Coronary artery (tissue), 2 donors: ENCODE measurements around the gene AQP12B.

Experiments used
- DNase-seq: peaks from one replicate; pipeline ENCODE4 v3.0.0-alpha.2; 2017; ENCODE audit warnings: low spot score
- H3K27ac ChIP-seq, 2 donors: fragments of 200-600 bp; sonication (generic); one replicate each; pipeline ENCODE4 v1.5.1; 2016 to 2019
- H3K4me3 ChIP-seq: fragments of 200-600 bp; sonication (generic); 2 replicates; pipeline ENCODE4 v1.5.1; 2016; ENCODE audit warnings: mild to moderate bottlenecking, moderate library complexity
- TF ChIP-seq, protein P1 (sequence below): fragments of 200-600 bp; sonication (generic); IDR thresholded peaks from one replicate; pipeline ENCODE4 v1.5.1; 2019; ENCODE audit warnings: antibody characterized with exemption

Gene AQP12B

GRCh38 chr2:240711701-240712100 is 29.0 kb upstream of the AQP12B start:
- TF ChIP-seq, protein P1, sequence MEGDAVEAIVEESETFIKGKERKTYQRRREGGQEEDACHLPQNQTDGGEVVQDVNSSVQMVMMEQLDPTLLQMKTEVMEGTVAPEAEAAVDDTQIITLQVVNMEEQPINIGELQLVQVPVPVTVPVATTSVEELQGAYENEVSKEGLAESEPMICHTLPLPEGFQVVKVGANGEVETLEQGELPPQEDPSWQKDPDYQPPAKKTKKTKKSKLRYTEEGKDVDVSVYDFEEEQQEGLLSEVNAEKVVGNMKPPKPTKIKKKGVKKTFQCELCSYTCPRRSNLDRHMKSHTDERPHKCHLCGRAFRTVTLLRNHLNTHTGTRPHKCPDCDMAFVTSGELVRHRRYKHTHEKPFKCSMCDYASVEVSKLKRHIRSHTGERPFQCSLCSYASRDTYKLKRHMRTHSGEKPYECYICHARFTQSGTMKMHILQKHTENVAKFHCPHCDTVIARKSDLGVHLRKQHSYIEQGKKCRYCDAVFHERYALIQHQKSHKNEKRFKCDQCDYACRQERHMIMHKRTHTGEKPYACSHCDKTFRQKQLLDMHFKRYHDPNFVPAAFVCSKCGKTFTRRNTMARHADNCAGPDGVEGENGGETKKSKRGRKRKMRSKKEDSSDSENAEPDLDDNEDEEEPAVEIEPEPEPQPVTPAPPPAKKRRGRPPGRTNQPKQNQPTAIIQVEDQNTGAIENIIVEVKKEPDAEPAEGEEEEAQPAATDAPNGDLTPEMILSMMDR, result no peak
- DNase-seq, result no peak
- H3K27ac ChIP-seq, result no peak overlapping the region
- no peak overlapping the region for H3K4me3 ChIP-seq

DNA sequence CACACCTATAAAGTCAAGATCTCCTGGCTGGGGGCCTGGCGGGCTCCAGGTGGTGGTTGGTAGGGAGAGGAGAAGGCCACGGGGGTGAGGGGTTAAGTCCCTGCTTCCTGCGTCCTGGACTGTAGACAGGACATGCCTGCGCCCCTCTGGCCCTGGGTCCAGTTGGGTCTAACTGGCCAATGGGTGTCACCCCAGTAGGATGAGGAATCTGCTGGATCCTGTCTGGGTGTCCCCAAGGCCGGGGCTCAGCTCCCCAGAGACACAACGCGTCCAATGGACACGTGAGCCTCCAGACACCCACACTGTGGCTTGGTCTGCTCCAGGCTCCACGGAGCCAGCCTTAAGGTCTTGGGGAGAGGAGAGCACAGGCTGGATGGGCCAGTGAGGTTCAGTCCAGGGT is 28.6 kb upstream of the AQP12B start:
- no peak for DNase-seq
- no peak overlapping the region for H3K4me3 ChIP-seq
- TF ChIP-seq, protein P1, result no peak
- H3K27ac ChIP-seq, result no peak overlapping the region

GRCh38 chr2:240708457-240708856 is 25.8 kb upstream of the AQP12B start:
- TF ChIP-seq, protein P1, result no peak
- DNase-seq, result no peak
- no peak overlapping the region for H3K4me3 ChIP-seq
- no peak overlapping the region for H3K27ac ChIP-seq

DNA sequence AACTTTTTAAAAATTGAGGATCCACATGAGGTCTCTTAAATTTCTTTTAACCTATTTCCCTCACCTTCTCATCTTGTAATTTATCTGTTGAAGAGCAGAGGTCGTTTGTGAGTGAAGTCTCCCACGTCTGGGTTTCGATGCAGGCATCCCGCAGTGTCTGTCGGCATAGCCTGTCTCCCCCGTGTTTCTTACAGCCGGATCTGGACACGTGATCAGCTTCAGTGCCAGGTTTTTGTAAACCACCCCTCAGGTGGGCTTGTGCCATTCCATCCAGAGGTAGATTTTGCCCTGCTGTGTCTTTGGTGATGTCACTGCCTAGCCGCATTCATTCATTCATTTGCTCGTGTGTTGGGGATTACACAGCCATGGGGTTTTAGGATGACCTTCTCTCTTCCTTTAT is 25.1 kb upstream of the AQP12B start:
- Histone ChIP-seq H3K27ac (no peak overlapping the region), H3K4me3 (no peak overlapping the region)
- TF ChIP-seq, protein P1, result no peak
- DNase-seq, result no peak

GRCh38 chr2:240707043-240707756 is 24.5 kb upstream of the AQP12B start:
- DNase-seq, result no peak

DNA sequence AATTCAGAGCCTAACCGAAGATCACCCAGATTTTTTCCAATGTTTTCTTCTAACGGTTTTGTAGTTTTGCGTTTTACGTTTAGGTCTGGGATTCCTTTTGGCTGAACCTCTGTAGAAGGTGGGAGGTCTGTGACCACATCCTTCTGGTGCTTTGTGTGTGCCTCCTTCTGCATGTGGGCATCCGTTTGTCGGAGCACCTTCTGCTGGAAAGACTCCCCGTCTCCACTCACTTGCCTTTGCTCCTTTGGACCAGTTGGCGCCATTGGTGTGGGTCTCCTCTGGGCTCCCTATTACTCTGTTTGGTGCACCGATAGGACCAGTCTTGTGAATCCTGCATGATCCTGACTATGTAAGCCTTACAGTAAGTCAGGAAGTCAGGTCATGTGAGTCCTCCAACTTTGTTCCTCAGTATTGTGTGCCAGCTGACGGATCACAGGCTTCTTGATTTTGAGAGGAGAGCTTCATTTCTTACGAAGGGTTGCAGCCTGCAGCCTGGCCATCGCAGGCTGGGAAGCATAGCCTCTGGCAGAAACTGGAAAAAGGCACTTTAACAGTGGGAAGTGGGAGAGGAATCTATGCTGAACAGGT is 22.6 kb upstream of the AQP12B start:
- TF ChIP-seq, protein P1, result no peak
- Histone ChIP-seq H3K4me3 (no peak overlapping the region), H3K27ac (no peak overlapping the region)
- no peak for DNase-seq

More at GRCh38 chr2:240707043-240707756, 24.5 kb upstream of the AQP12B start:
- TF ChIP-seq, protein P1, result no peak
- Histone ChIP-seq H3K4me3 (no peak overlapping the region), H3K27ac (no peak overlapping the region)

DNA sequence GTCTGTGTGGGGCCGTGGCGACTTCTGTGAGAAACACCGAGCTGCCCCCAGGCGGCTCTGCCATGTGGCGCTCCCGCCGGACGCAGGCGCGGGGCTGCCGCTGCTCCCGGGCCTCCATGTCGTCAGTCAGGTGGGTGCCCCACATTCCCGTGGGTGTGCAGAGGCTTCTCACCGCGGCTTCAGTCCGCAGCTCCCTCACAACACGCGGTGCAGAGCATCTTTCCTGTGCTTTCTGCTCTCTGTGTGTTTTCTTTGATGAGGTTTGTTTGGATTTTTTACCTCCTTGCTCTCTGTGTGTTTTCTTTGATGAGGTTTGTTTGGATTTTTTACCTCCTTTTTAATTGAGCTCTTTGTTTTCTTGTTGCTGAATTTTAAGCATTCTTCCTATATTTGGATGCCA is 22.0 kb upstream of the AQP12B start:
- H3K4me3 ChIP-seq, result no peak overlapping the region
- TF ChIP-seq, protein P1, result no peak
- H3K27ac ChIP-seq, result no peak overlapping the region
- no peak for DNase-seq
